H9 (cell line): ENCODE data around the gene PHOX2B. TPM values are rescaled to one million over a fixed set of nuclear protein-coding genes. Genes with fewer than 3 reads are reported as not detected.

ENCODE experiments used
- DNase-seq: peaks from one replicate; pipeline ENCODE4 v3.0.0-alpha.2; 2017
- H2AFZ ChIP-seq: one replicate; pipeline ENCODE4 v1.6.1; 2013; ENCODE audit warnings: mild to moderate bottlenecking, low read length, control low read depth, moderate library complexity
- H2AK5ac ChIP-seq: 2 replicates; pipeline ENCODE4 v1.6.1; 2013; ENCODE audit warnings: low read length, control low read depth, mixed read lengths; ENCODE audit not compliant: insufficient read length
- H2BK120ac ChIP-seq: one replicate; pipeline ENCODE4 v1.6.1; 2013; ENCODE audit warnings: low read depth, mild to moderate bottlenecking, low read length, control low read depth, inconsistent platforms; ENCODE audit not compliant: poor library complexity, severe bottlenecking
- H2BK12ac ChIP-seq: 2 replicates; pipeline ENCODE4 v1.6.1; 2013; ENCODE audit warnings: low read length, control low read depth, mixed read lengths, low read depth; ENCODE audit not compliant: insufficient read length
- H2BK15ac ChIP-seq: 2 replicates; pipeline ENCODE4 v1.6.1; 2013; ENCODE audit warnings: low read depth, low read length, control low read depth
- H2BK20ac ChIP-seq: one replicate; pipeline ENCODE4 v1.6.1; 2013; ENCODE audit warnings: low read depth, mild to moderate bottlenecking, low read length, control low read depth, inconsistent platforms; ENCODE audit not compliant: poor library complexity, severe bottlenecking
- H2BK5ac ChIP-seq: 2 replicates; pipeline ENCODE4 v1.6.1; 2013; ENCODE audit warnings: low read length, control low read depth, mixed read lengths; ENCODE audit not compliant: insufficient read length
- H3K14ac ChIP-seq: 2 replicates; pipeline ENCODE4 v1.6.1; 2013; ENCODE audit warnings: low read length, control low read depth; ENCODE audit not compliant: insufficient read depth
- H3K18ac ChIP-seq: 2 replicates; pipeline ENCODE4 v1.6.1; 2013; ENCODE audit warnings: low read depth, mild to moderate bottlenecking, mixed read lengths, low read length, control low read depth; ENCODE audit not compliant: insufficient read length
- H3K23ac ChIP-seq: 2 replicates; pipeline ENCODE4 v1.6.1; 2013; ENCODE audit warnings: low read length, control low read depth, mixed read lengths, low read depth; ENCODE audit not compliant: insufficient read length
- H3K23me2 ChIP-seq: 2 replicates; pipeline ENCODE4 v1.6.1; 2013; ENCODE audit warnings: low read depth, mild to moderate bottlenecking, mixed read lengths, low read length, control low read depth; ENCODE audit not compliant: insufficient read length, poor library complexity, severe bottlenecking
- H3K27ac ChIP-seq: 2 replicates; pipeline ENCODE4 v1.5.1; 2013; ENCODE audit warnings: low read length, control low read depth, mixed read lengths, low read depth; ENCODE audit not compliant: insufficient read length
- H3K27me3 ChIP-seq: 2 replicates; pipeline ENCODE4 v1.6.1; 2013; ENCODE audit warnings: low read length, control low read depth, inconsistent platforms; ENCODE audit not compliant: insufficient read depth
- H3K4ac ChIP-seq: 2 replicates; pipeline ENCODE4 v1.6.1; 2013; ENCODE audit warnings: low read depth, mild to moderate bottlenecking, control low read depth, inconsistent platforms, low read length, moderate library complexity
- H3K4me1 ChIP-seq: 2 replicates; pipeline ENCODE4 v1.6.1; 2013; ENCODE audit warnings: low read length, control low read depth, inconsistent platforms; ENCODE audit not compliant: insufficient read depth
- H3K4me2 ChIP-seq: 2 replicates; pipeline ENCODE4 v1.6.1; 2013; ENCODE audit warnings: low read length, control low read depth, mixed read lengths; ENCODE audit not compliant: insufficient read length, insufficient read depth
- H3K56ac ChIP-seq: 2 replicates; pipeline ENCODE4 v1.6.1; 2013; ENCODE audit warnings: low read depth, mild to moderate bottlenecking, mixed read lengths, low read length, control low read depth; ENCODE audit not compliant: insufficient read length
- H3K79me1 ChIP-seq: 2 replicates; pipeline ENCODE4 v1.6.1; 2013; ENCODE audit warnings: low read depth, mild to moderate bottlenecking, moderate library complexity, low read length, control low read depth, inconsistent platforms; ENCODE audit not compliant: insufficient read depth, poor library complexity, severe bottlenecking
- H3K79me2 ChIP-seq: 2 replicates; pipeline ENCODE4 v1.6.1; 2013; ENCODE audit warnings: low read length, control low read depth, inconsistent platforms; ENCODE audit not compliant: insufficient read depth
- H3K9ac ChIP-seq: 2 replicates; pipeline ENCODE4 v1.6.1; 2013; ENCODE audit warnings: low read length, control low read depth, mixed read lengths; ENCODE audit not compliant: insufficient read length; ENCODE audit errors: extremely low read depth
- H3K9me3 ChIP-seq: one replicate; pipeline ENCODE4 v1.6.1; 2013; ENCODE audit warnings: low read depth, low read length, inconsistent platforms; ENCODE audit not compliant: control insufficient read depth
- H3T11ph ChIP-seq: one replicate; pipeline ENCODE4 v1.6.1; 2013; ENCODE audit warnings: mild to moderate bottlenecking, low read length, control low read depth, inconsistent platforms
- H4K20me1 ChIP-seq: one replicate; pipeline ENCODE4 v1.6.1; 2013; ENCODE audit not compliant: control insufficient read depth, insufficient read length, insufficient read depth
- H4K5ac ChIP-seq: 2 replicates; pipeline ENCODE4 v1.6.1; 2013; ENCODE audit warnings: low read depth, mild to moderate bottlenecking, mixed read lengths, low read length, control low read depth; ENCODE audit not compliant: insufficient read length
- H4K8ac ChIP-seq: replicated peaks from 2 replicates; pipeline ENCODE4 v1.6.1; 2013; ENCODE audit warnings: low read length, control low read depth, mixed read lengths, low read depth; ENCODE audit not compliant: insufficient read length
- H4K91ac ChIP-seq: 2 replicates; pipeline ENCODE4 v1.6.1; 2013; ENCODE audit warnings: low read depth, mild to moderate bottlenecking, moderate library complexity, mixed read lengths, low read length, control low read depth; ENCODE audit not compliant: insufficient read length
- H3K27ac Mint-ChIP-seq, 3 experiments: 2 replicates in 2 of 3; 3 replicates in 1 of 3; pipeline ENCODE4 v1.8.0; 2020 to 2021; ENCODE audit warnings: mixed read lengths in 3 of 3, mild to moderate bottlenecking in 1 of 3, moderate library complexity in 1 of 3
- H3K27me3 Mint-ChIP-seq: 2 replicates; pipeline ENCODE4 v1.8.0; 2021; ENCODE audit warnings: low read depth, mild to moderate bottlenecking, moderate library complexity, mixed read lengths
- H3K36me3 Mint-ChIP-seq, 3 experiments: 2 replicates in 2 of 3; 3 replicates in 1 of 3; pipeline ENCODE4 v1.8.0; 2020 to 2021; ENCODE audit warnings: low read depth in 3 of 3, mixed read lengths in 3 of 3; ENCODE audit not compliant: insufficient read depth in 1 of 3
- H3K4me1 Mint-ChIP-seq, 2 experiments: 2 replicates each; pipeline ENCODE4 v1.8.0; 2020; ENCODE audit warnings: mixed read lengths in 2 of 2
- H3K4me3 Mint-ChIP-seq, 2 experiments: 2 replicates in 1 of 2; 3 replicates in 1 of 2; pipeline ENCODE4 v1.8.0; 2020 to 2021; ENCODE audit warnings: mild to moderate bottlenecking in 2 of 2, mixed read lengths in 2 of 2, moderate library complexity in 1 of 2
- H3K9me3 Mint-ChIP-seq, 2 experiments: 2 replicates in 1 of 2; 3 replicates in 1 of 2; pipeline ENCODE4 v1.8.0; 2020; ENCODE audit warnings: mild to moderate bottlenecking in 2 of 2, mixed read lengths in 2 of 2, moderate library complexity in 1 of 2
- WGBS: extraction: QIAGEN DNeasy Blood & Tissue Kit; methylation state at CpG from one replicate; pipeline ENCODE4 v1.1.7; 2013; ENCODE audit warnings: missing lambda C conversion rate, low lambda C conversion rate, mixed read lengths; ENCODE audit not compliant: insufficient read length; ENCODE audit errors: extremely low coverage; 5-methylcytosine and 5-hydroxymethylcytosine counted together
- total RNA-seq: library from RNA; stranded (reverse); gene quantifications from 2 replicates; pipeline ENCODE4 v1.2.1, GENCODE V29; 2021
- TF ChIP-seq, protein P1 (sequence below): fragments of 200-600 bp; sonication (generic); conservative IDR thresholded peaks from 3 replicates; pipeline ENCODE4 v1.8.0; 2021; ENCODE audit warnings: antibody characterized with exemption, mild to moderate bottlenecking

Gene PHOX2B
- total RNA-seq, 1 experiment from 2014 or later, result not detected

DNA sequence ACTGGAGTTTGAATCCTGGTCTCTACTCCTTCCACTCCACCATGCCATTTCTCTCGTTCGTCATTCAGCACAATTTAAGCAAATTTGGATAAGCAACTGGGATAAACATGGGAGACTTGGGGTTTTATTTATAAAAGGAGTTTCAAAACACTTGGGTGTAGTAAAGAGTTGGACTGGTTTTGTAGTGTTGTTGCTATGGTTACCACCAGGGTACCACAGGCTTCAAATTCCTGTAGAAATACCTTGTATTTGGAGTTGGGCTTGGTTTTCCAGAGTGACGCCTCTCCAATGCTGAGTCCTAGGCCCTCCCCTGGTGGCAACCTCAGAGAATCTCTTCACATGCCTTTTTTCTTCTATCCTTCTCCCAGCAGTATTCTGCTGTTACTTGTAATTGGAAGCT is 27.9 kb upstream of the PHOX2B start:
- no peak overlapping the region for H4K8ac ChIP-seq
- no peak overlapping the region for H3K27ac Mint-ChIP-seq
- H3K27ac ChIP-seq, result no peak overlapping the region
- no peak overlapping the region for H3K18ac ChIP-seq
- no peaks in the 10 kb centered on the region for H3K27me3 ChIP-seq
- H3K23ac ChIP-seq, result no peak overlapping the region
- H2AK5ac ChIP-seq, result no peak overlapping the region
- no peaks in the 10 kb centered on the region for H3K9me3 Mint-ChIP-seq
- no peak overlapping the region for H2BK15ac ChIP-seq
- no peaks in the 10 kb centered on the region for H3K4me1 ChIP-seq
- no peak overlapping the region for H2BK20ac ChIP-seq
- no peak overlapping the region for H2BK120ac ChIP-seq
- H2BK12ac ChIP-seq, result no peak overlapping the region
- H3K56ac ChIP-seq, result no peak overlapping the region
- peaks cover 43% of the 10 kb centered on the region for H3K27me3 Mint-ChIP-seq
- DNase-seq, result no peak
- H3K4me3 Mint-ChIP-seq, result no peak overlapping the region
- no peak overlapping the region for H3K4ac ChIP-seq
- no peaks in the 10 kb centered on the region for H3K36me3 Mint-ChIP-seq
- no peak overlapping the region for H3K4me2 ChIP-seq
- H2AFZ ChIP-seq, result no peak overlapping the region
- H4K20me1 ChIP-seq, result no peaks in the 10 kb centered on the region
- no peak overlapping the region for H2BK5ac ChIP-seq
- H3K79me1 ChIP-seq, result no peaks in the 10 kb centered on the region
- no peak overlapping the region for H3K9ac ChIP-seq
- no peak overlapping the region for H4K91ac ChIP-seq
- H4K5ac ChIP-seq, result no peak overlapping the region
- no CpG with 5 or more reads among the region's 3 CpGs for WGBS
- no peak overlapping the region for H3K14ac ChIP-seq
- H3K4me1 Mint-ChIP-seq, result peaks cover under 1 to 6% of the 10 kb centered on the region in 2 experiments
- H3T11ph ChIP-seq, result no peak overlapping the region
- no peaks in the 10 kb centered on the region for H3K79me2 ChIP-seq
- TF ChIP-seq, protein P1, sequence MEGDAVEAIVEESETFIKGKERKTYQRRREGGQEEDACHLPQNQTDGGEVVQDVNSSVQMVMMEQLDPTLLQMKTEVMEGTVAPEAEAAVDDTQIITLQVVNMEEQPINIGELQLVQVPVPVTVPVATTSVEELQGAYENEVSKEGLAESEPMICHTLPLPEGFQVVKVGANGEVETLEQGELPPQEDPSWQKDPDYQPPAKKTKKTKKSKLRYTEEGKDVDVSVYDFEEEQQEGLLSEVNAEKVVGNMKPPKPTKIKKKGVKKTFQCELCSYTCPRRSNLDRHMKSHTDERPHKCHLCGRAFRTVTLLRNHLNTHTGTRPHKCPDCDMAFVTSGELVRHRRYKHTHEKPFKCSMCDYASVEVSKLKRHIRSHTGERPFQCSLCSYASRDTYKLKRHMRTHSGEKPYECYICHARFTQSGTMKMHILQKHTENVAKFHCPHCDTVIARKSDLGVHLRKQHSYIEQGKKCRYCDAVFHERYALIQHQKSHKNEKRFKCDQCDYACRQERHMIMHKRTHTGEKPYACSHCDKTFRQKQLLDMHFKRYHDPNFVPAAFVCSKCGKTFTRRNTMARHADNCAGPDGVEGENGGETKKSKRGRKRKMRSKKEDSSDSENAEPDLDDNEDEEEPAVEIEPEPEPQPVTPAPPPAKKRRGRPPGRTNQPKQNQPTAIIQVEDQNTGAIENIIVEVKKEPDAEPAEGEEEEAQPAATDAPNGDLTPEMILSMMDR, result no peak
- H3K9me3 ChIP-seq, result no peaks in the 10 kb centered on the region
- H3K23me2 ChIP-seq, result no peaks in the 10 kb centered on the region
